ENCODE results near the gene SLC16A5.
A peak's percentile ranks its signal among the peaks of the same experiment; 100 is the strongest.
"Not testable (repeated sequence)": the region's sequence is repeated elsewhere in the genome, so short reads cannot be mapped to it uniquely, and the experiment has no call there.

SLC16A5 gene

GRCh38 chr17:75133001-75133400, 45.2 kb downstream of the SLC16A5 start:
- DNase-seq (ENCODE audit: low read depth in 2 of 2), result no peak

GRCh38 chr17:75133607-75134347, 46.0 kb downstream of the SLC16A5 start:
- not testable (repeated sequence) for DNase-seq (ENCODE audit: low read depth in 2 of 2)

GRCh38 chr17:75135452-75135851, 47.7 kb downstream of the SLC16A5 start:
- DNase-seq (ENCODE audit: low read depth in 2 of 2), result no peak

DNA sequence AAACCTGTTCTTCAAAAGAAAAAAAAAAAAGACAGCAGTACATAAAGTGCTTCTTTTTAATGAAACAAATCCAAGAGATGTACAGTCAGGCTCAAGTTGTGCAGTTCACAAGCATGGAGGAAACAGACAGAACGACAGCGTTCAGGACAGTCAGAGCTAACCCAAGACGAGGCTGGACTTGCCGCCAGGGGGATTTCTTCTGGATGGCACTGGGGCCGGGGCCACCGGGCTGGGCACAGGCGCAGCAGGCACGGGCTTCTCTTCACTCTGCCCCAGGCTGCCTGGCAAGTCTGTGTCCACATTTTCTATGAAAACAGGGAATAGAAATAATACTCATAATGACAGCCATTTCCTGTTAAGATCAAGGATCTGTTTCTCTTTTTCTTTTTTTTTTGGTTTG, 48.2 kb downstream of the SLC16A5 start:
- DNase-seq (ENCODE audit: low read depth in 2 of 2), result no peak

GRCh38 chr17:75137762-75138161, 50.0 kb downstream of the SLC16A5 start:
- DNase-seq (ENCODE audit: low read depth in 2 of 2), result not testable (repeated sequence)

- DNase-seq (ENCODE audit: low read depth in 2 of 2), result no peak
Measured at GRCh38 chr17:75138519-75138918, 50.8 kb downstream of the SLC16A5 start.

DNA sequence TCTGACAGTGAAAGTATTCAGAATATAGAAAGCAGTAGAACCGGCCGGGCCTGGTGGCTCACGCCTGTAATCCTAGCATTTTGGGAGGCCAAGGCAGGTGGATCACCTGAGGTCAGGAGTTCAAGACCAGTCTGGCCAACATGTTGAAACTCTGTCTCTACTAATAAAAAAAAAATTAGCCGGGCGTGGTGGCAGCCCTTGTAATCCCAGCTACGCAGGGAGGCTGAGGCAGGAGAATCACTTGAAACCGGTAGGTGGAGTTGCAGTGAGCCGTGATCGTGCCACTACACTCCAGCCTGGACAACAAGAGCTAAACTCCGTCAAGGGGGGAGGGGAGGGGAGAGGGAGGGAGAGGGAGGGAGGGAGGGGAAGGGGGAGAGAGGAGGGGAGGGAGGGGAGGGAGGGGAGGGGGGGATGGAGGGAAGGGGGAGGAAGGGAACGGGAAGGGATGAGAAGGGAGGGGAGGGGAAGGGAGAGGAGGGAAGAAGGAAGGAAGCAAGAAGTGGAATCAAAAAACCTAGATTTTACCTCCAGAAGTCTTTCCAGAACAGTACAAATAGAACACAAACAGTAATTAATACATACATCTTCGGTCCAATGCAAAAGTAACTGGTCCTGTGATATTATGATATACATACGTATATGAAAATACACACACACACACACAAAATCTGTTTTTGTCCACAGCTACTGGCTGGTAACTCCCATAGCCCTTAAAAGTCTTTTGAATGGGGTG, 54.6 kb downstream of the SLC16A5 start:
- DNase-seq (ENCODE audit: low read depth in 2 of 2), result no peak

- no peak for DNase-seq (ENCODE audit: low read depth in 2 of 2)
Measured at GRCh38 chr17:75144816-75145512, 57.2 kb downstream of the SLC16A5 start.

DNA sequence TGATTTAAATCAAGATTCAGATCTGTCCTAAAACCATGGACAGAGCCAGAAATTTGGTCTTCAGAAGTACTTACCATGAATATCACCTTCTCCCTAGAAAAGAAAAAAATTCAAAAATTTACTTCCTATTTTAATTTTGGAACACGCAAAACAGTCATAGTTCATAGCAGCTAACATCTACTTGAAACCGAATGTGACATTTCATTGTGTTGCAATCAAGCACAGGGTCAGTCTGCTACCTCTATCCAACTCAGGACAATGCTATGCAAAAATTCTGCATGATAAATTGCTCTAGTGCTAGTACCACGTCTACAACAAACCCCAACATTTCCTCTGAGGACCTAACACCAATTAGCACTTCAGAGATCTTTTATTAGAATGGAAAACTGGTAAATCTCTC, 58.8 kb downstream of the SLC16A5 start:
- no peak for DNase-seq (ENCODE audit: low read depth in 2 of 2)

GRCh38 chr17:75147878-75148546, 60.3 kb downstream of the SLC16A5 start:
- no peak for DNase-seq (ENCODE audit: low read depth in 2 of 2)

DNA sequence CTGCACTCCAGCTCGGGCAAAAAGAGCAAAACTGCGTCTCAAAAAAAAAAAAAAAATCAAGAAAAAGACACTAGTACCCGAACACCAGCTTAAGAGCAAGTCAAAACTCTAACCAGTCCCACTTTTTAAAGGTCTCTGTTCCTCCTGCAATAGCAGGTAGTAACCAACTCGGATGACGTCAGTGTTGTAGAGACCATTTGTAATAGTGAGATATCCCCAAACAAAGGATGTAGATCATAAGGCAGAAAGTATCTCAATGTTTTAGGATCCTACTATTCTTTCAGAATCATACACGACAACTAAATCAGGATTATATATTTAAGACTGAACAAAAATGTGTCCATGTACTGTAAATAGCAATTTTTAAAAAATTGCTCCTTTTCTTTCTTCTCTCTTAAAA, 64.2 kb downstream of the SLC16A5 start:
- DNase-seq (ENCODE audit: low read depth in 2 of 2), result no peak

DNA sequence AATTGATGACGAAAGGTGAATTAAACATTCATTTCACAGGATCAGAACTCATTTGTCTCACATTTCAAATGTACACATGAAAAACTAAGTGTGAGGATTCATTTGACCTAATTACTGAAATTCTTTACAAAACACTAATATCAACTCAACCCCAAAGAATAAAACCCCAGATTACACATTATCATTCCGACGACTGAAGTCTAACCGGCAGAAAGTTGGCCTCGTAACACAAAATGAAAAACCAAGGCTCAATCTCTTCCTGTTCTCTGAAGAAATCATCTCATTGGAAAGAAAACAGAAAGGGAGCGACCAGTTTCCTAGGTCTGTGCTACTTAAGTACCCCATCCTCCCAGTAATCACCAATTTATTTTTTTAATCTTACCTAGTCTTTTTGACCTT, 64.8 kb downstream of the SLC16A5 start:
- no peak for DNase-seq (ENCODE audit: low read depth in 2 of 2)

- no peak for DNase-seq (ENCODE audit: low read depth in 2 of 2)
Measured at GRCh38 chr17:75152922-75153779, 65.4 kb downstream of the SLC16A5 start.

GRCh38 chr17:75153780-75154194, 66.0 kb downstream of the SLC16A5 start:
- DNase-seq (ENCODE audit: low read depth in 2 of 2), result no peak

DNA sequence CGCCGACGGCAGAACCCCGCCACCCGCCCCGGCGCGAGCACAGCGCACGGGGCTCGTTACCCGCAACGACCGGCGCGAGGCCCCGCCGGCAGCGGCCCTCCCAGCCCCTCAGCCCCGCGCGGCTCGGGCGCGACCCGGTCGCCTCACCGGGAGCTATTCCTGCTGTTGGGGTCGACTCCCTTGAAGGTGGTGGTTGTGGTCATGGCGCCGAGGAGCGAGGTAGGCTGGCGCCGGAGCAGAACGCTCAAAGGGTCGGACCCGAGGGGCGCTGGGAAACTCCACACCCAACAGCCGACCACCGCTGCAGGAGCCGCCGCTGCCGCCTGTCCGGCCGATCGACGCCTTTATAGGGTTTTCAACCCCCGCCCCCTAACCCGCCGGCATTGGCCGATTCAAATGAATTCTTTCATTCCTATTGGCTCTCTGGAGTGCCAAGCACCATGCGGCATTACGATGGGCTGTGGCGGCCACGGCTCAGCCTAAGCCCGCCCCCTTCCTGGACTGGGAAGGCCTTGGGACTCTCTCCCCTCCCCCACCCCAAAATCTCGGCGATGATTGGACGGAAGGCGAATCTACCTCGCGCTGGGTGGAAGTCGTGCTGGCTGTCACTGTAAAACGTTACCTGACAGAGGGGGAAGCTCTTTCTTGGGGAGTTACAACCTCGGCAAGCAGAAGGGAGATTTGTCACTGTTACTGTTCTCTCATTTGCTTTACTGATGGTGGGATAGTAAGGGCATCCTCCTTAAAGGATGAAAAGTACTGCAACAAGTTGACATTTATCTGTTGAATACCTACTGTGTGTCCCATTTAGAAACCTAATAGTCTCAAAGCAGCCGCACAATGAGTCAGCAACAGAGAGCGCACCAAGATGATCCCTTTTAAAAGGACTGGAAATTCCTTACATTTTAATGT, 66.7 kb downstream of the SLC16A5 start, which contains the start of gene JPT1:
Gene JPT1 (minus strand): TSS at position 318 of the 912 bp plus-strand sequence. CDS start 115 bp downstream, at position 203.
- DNase-seq (ENCODE audit: low read depth in 2 of 2), result peak; percentile 93 to 97

DNA sequence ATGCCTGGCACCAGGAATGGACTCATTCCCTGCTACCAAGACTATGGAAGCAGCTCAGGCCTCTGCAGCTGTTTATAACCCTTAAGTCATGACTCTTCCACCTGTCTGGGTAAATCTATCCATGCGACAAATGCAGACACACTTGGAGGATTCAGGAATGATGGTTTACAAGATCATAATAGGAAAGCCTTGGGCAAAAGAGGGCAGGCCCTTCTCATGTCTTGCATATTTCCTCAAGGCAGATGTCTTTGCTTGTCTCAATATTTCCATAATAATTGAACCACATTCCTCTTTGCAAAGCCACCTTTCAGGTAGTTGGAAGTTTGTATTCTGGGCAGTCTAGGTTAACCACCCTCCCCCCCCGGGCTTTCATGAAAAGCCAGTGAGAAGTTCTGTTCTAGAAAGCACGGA, 67.4 kb downstream of the SLC16A5 start:
- DNase-seq (ENCODE audit: low read depth in 2 of 2), result no peak

Measured in stimulated activated CD8-positive, alpha-beta memory T cell treated with anti-CD3 and anti-CD28 coated beads, Interleukin-15, amount 100 ng/mL, for 4 hours (primary cell).